ENCODE measurements around the gene SPAG16. TPM values are rescaled to one million over a fixed set of nuclear protein-coding genes. Genes with fewer than 3 reads are reported as not detected.
A peak's percentile ranks its signal among the peaks of the same experiment; 100 is the strongest.
"Not testable (repeated sequence)": the region's sequence is repeated elsewhere in the genome, so short reads cannot be mapped to it uniquely, and the experiment has no call there.

The SPAG16 gene
- polyA plus RNA-seq, 6 donors from 2014 or later, result 8.4 to 19.7 (median 15.7) TPM

DNA sequence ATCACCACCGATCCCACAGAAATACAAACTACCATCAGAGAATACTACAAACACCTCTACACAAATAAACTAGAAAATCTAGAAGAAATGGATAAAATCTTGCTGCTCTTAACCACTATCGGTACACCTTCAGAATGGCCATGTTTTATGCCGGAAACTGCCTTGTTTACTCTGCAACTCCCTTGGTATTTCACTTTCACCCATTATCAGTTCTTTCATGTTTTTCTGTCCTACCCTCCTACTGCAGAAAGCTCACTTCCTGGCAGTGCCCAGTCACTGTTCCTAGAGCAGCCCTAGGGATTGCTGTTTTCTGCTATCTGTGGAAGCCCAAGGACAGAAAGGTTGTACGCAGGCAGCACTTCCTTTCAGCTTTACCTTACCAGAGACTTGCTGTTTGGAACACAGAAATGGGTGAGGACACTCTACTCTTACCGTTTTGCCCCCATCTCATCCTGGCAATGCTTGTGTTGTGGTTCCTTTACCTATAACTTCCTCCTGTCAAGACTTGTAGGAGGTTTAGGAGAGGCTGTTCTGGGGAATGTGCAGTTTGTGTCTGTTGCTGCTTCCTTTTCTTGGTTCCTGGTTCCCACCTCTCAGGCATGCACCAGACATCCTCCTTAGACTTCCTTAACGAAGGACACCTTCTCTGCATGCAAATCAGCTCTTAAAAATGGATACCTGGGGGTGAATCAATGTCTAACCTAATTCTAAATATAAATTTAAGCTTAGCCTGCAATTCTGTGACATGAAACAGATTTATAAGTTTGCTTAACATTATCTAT lies 394.4 kb downstream of the SPAG16 start:
- Mint-ChIP-seq H3K9me3 (peaks cover 0 to 3% (median 0%) of the 10 kb centered on the region in 7 donors), H3K27ac (peak overlapping the region in 1 of 6 donors; percentile 5), H3K36me3 (no peaks in the 10 kb centered on the region), H3K4me3 (no peak overlapping the region), H3K27me3 (no peaks in the 10 kb centered on the region), H3K4me1 (no peaks in the 10 kb centered on the region)
- DNase-seq (no peak), ATAC-seq (ENCODE audit: low read depth in 2 of 2) (no peak)

DNA sequence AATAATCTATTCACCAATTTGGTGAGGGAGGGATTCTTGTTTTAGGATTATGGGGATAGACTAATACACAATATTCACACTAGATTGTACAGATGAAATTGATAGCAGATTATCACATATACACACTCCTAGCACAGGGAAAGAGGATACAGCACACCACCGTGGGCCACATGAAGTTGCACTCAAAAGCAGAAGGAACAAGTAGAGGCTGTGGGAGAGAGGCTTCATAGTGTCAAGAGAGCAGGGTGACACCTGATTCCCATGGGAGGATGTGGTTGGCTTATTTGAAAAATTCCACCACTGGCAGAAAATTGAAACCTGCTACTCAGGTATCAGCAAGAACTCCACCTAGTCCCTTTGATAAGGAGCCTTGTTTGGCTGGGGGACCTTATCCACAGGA lies 395.6 kb downstream of the SPAG16 start:
- Mint-ChIP-seq H3K36me3 (no peaks in the 10 kb centered on the region), H3K9me3 (peaks cover 0 to 2% (median 0%) of the 10 kb centered on the region in 7 donors), H3K4me1 (no peaks in the 10 kb centered on the region), H3K27me3 (no peaks in the 10 kb centered on the region), H3K4me3 (no peak overlapping the region), H3K27ac (no peak overlapping the region)
- DNase-seq (no peak), ATAC-seq (ENCODE audit: low read depth in 2 of 2) (no peak)

DNA sequence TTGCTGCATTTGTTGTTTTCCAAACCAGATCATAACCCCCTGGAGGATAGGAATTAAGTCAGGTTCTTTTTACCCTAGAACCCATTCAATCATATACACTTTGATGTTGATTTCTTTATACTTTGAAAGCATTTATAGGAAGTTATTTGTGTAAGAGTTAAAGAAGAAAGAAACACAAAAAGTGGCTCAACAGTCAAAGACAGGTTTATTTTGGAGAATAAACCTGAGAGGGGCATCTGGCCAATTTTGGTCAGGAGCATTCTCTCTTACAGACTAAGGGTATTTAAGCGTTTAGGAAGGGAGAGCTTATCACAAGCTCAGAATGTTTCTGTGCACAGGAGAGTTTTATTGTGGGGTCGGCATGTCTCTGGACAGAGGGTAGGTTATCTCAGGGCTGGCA lies 398.0 kb downstream of the SPAG16 start:
- Mint-ChIP-seq H3K36me3 (no peaks in the 10 kb centered on the region), H3K9me3 (peaks cover 0 to 1% (median 0%) of the 10 kb centered on the region in 7 donors), H3K27ac (peak overlapping the region in 1 of 6 donors; percentile 84), H3K27me3 (no peaks in the 10 kb centered on the region), H3K4me1 (no peaks in the 10 kb centered on the region), H3K4me3 (peak overlapping the region in 1 of 8 donors; percentile 42)
- DNase-seq (no peak), ATAC-seq (ENCODE audit: low read depth in 2 of 2) (no peak)

DNA sequence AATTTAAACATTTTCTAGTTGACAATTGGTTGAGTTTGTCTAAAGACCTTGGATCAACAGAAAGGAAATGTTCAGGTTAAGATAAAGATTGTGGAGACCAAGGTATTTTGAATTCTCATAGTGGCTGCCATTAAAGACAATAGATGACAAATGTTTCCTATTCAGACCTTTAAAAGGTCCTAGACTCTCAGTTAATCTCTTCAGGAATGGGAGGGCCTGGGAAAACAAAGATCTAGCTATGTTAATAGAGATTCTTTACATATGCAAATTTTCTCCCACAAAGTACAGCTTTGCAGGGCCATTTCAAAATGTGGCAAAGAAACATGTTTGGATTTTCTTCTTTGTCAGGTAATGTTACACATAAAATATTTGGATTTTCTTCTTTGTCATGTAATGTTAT lies 403.9 kb downstream of the SPAG16 start:
- DNase-seq (no peak), ATAC-seq (ENCODE audit: low read depth in 2 of 2) (no peak)
- H3K4me1 Mint-ChIP-seq, result no peaks in the 10 kb centered on the region
- no peaks in the 10 kb centered on the region for H3K27me3 Mint-ChIP-seq
- no peak overlapping the region for H3K4me3 Mint-ChIP-seq
- no peaks in the 10 kb centered on the region for H3K36me3 Mint-ChIP-seq
- H3K27ac Mint-ChIP-seq, result no peak overlapping the region
- peaks cover 0 to 1% (median 0%) of the 10 kb centered on the region in 7 donors for H3K9me3 Mint-ChIP-seq

DNA sequence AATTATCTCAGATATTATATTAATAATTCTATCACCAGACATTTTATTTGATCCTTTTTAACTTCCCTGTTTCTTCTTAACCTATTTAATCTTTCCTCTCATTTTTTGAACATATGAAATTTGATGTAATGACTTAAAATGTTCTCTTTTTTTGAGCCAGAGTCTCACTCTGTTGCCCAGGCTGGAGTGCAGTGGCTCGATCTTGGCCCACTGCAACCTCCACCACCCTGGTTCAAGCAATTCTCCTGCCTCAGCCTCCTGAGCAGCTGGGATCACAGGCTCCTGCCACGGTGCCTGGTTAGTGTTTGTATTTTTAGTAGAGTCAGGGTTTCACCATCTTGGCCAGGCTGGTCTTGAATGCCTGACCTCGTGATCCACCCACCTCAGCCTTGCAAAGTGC lies 404.6 kb downstream of the SPAG16 start:
- not testable (repeated sequence) for H3K27ac Mint-ChIP-seq; H3K9me3 Mint-ChIP-seq; DNase-seq; H3K36me3 Mint-ChIP-seq; H3K4me3 Mint-ChIP-seq; H3K4me1 Mint-ChIP-seq; H3K27me3 Mint-ChIP-seq; ATAC-seq (ENCODE audit: low read depth in 2 of 2)

DNA sequence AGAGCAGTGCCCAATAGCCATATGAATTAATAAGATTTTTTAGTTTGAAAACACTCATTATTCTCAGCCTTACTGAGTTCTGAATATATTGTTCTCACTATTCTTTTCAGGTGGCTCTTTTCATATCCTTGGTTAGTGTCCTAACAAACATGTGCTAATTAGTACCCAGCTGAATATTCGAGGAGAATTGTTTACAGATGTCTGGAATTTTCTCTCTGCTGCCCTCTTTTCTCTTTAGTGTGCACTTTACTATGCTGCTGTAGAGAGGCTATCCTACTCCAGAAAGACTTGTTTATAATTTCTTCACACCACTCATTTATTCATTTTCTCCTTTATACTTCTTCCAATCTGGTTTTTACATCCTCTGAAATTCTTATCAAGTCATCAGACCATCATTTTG lies 405.3 kb downstream of the SPAG16 start:
- H3K4me1 Mint-ChIP-seq, result no peaks in the 10 kb centered on the region
- DNase-seq, result no peak
- H3K4me3 Mint-ChIP-seq, result no peak overlapping the region
- ATAC-seq (ENCODE audit: low read depth in 2 of 2), result no peak
- no peaks in the 10 kb centered on the region for H3K27me3 Mint-ChIP-seq
- no peak overlapping the region for H3K27ac Mint-ChIP-seq
- H3K9me3 Mint-ChIP-seq, result peaks cover 0 to 1% (median 0%) of the 10 kb centered on the region in 7 donors
- H3K36me3 Mint-ChIP-seq, result no peaks in the 10 kb centered on the region

DNA sequence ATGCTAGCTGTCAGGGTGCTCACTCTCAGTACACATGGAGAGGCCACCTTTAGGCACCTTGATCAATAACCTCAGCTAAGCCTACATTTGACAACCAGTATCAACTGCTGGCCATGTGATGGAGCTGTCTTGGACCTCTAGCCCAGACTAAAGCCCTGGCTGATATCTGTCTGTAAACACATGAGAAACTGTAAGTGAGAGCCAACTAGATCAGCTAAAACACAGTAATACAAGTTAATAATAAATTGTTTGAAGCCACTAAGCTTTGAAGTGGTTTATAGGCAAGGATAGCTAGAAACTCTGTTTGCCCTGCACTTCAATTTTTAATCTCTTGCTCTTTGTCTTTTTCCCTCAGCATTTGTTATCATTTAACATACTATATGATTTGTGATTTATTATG lies 407.1 kb downstream of the SPAG16 start:
- H3K27me3 Mint-ChIP-seq, result no peaks in the 10 kb centered on the region
- no peaks in the 10 kb centered on the region for H3K36me3 Mint-ChIP-seq
- H3K4me3 Mint-ChIP-seq, result no peak overlapping the region
- ATAC-seq (ENCODE audit: low read depth in 2 of 2) (no peak), DNase-seq (no peak)
- H3K27ac Mint-ChIP-seq, result no peak overlapping the region
- H3K9me3 Mint-ChIP-seq, result peaks cover 0 to 1% (median 0%) of the 10 kb centered on the region in 7 donors
- H3K4me1 Mint-ChIP-seq, result no peaks in the 10 kb centered on the region

DNA sequence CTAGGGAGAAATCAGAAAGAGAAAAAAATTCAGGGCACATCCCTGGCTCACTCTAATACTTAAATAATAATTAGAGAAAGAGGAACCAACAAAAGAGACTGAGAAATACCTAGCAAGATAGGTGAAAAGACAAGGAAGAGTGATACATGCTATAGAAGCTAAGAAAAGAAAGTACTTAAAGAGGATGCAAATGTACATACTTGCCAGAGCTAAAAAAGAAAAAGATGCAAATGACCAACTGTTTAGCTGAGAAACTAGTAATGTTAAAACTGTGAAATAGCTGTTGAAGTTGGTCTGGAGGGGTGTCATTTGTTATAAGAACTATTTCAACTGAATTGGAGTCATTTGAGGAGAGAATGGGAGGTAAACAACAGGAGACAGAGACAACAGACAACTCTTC lies 412.2 kb downstream of the SPAG16 start:
- Mint-ChIP-seq H3K4me3 (no peak overlapping the region), H3K27ac (no peak overlapping the region), H3K36me3 (no peaks in the 10 kb centered on the region), H3K4me1 (no peaks in the 10 kb centered on the region), H3K9me3 (no peaks in the 10 kb centered on the region), H3K27me3 (no peaks in the 10 kb centered on the region)
- no peak for ATAC-seq (ENCODE audit: low read depth in 2 of 2)
- DNase-seq, result no peak

DNA sequence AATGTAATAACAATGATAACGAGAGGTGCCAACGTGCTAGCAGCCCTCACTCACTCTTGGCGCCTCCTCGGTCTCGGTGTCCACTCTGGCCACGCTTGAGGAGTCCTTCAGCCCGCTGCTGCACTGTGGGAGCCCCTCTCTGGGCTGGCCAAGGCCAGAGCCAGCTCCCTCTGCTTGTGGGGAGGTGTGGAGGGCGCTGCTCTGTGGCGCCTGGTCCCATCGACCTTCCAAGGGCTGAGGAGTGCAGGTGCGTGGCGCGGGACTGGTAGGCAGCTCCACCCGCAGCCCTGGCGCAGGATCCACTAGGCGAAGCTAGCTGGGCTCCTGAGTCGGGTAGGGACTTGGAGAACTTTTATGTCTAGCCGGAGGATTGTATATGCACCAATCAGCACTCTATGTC lies 417.1 kb downstream of the SPAG16 start:
- H3K27me3 Mint-ChIP-seq; H3K36me3 Mint-ChIP-seq; H3K4me3 Mint-ChIP-seq; ATAC-seq (ENCODE audit: low read depth in 2 of 2); H3K27ac Mint-ChIP-seq; H3K4me1 Mint-ChIP-seq; DNase-seq: not testable (repeated sequence)
- H3K9me3 Mint-ChIP-seq, result peaks cover 0 to 17% (median 4%) of the 10 kb centered on the region in 7 donors

DNA sequence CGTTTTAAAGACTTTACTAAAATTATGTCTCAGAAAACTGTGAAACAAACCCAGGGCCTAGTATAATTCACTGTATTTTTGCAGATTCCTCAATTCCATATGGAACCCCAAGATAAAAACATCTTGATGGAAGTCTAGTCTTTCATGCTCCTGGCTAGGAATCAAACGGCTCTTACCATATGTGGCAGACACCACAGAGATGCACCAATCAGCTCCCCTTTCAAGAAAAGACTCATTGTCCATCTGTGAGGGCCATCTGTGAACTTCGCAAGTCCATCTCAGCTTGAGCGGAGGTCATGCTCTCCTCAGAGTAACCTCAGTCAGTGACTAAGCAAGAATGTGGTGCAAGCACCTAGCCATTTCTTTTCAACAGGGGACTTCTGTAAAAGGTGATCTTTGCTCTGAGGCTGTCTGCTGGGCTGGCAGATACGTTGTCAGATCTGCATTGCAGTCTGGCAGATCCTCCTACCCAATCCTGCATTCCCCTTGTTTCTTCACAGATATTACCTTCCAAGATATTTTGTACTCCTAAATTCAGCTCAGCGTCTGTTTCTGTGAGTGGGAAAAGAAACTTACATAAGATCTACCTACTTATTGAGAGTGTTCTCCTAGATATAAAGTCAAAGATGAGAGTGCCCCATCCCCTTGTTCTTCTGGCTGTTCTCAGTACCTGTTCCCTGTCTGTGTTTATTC lies 419.3 kb downstream of the SPAG16 start:
- no peaks in the 10 kb centered on the region for H3K36me3 Mint-ChIP-seq
- no peak overlapping the region for H3K27ac Mint-ChIP-seq
- H3K9me3 Mint-ChIP-seq, result peaks cover 0 to 17% (median 4%) of the 10 kb centered on the region in 7 donors
- DNase-seq (no peak), ATAC-seq (ENCODE audit: low read depth in 2 of 2) (no peak)
- no peaks in the 10 kb centered on the region for H3K27me3 Mint-ChIP-seq
- no peaks in the 10 kb centered on the region for H3K4me1 Mint-ChIP-seq
- H3K4me3 Mint-ChIP-seq, result no peak overlapping the region

DNA sequence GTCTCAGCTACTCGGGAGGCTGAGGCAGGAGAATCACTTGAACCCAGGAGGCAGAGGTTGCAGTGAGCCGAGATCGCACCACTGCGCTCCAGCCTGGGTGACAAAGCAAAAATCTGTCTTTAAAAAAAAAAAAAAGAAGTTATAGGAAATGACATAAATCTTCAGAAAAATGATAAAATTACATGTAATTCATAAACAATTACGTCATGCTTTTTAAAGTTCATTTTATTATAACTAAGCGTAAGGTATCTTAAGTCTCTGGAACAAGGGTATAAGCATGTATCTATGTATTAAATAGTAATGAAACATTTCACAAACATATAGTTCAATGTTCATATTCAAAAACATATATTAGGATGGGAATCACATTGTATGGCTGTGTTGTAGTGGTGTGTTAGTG lies 425.9 kb downstream of the SPAG16 start:
- DNase-seq (no peak), ATAC-seq (ENCODE audit: low read depth in 2 of 2) (no peak)
- peaks cover 0 to 5% (median 0%) of the 10 kb centered on the region in 7 donors for H3K9me3 Mint-ChIP-seq
- H3K4me3 Mint-ChIP-seq, result no peak overlapping the region
- no peak overlapping the region for H3K27ac Mint-ChIP-seq
- H3K36me3 Mint-ChIP-seq, result no peaks in the 10 kb centered on the region
- H3K4me1 Mint-ChIP-seq, result no peaks in the 10 kb centered on the region
- no peaks in the 10 kb centered on the region for H3K27me3 Mint-ChIP-seq

DNA sequence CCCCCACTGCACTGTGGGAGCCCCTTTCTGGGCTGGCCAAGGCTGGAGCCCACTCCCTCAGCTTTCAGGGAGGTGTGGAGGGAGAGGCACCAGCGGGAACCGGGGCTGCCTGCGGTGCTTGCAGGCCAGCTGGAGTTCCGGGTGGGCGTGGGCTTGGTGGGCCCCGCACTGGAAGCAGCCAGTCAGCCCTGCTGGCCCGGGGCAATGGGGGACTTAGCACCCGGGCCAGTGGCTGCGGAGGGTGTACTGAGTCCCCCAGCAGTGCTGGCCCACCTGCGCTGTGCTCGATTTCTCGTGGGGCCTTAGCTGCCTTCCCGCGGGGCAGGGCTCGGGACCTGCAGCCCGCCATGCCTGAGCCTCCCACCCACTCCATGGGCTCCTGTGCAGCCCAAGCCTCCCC lies 434.1 kb downstream of the SPAG16 start:
- H3K4me1 Mint-ChIP-seq, H3K27ac Mint-ChIP-seq, H3K4me3 Mint-ChIP-seq: not testable (repeated sequence)

DNA sequence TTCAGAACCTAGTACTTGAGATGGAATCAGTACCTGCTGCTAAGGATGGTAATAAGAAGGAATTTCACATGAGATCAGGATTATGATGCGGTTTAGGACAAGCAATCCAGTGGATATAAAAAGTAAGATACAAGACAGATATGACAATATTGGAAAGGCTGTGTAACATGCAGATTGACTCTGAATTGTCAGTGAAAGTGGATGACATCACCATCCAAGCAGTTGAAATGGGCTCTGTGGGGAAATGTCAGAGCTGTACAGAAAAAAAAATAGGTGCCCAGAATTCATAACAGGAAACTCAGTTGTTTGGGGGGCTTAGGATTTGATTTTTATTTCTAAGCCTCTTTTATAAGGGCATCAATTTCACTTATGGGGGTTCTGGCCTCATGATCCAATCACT lies 438.3 kb downstream of the SPAG16 start:
- Mint-ChIP-seq H3K27ac (no peak overlapping the region), H3K4me1 (no peaks in the 10 kb centered on the region), H3K9me3 (peaks cover 0 to 19% (median 6%) of the 10 kb centered on the region in 7 donors), H3K27me3 (no peaks in the 10 kb centered on the region), H3K4me3 (no peak overlapping the region), H3K36me3 (no peaks in the 10 kb centered on the region)
- no peak for DNase-seq
- no peak for ATAC-seq (ENCODE audit: low read depth in 2 of 2)

More for the DNA sequence above, 434.1 kb downstream of the SPAG16 start:
- not testable (repeated sequence) for DNase-seq; H3K36me3 Mint-ChIP-seq; H3K27me3 Mint-ChIP-seq; ATAC-seq (ENCODE audit: low read depth in 2 of 2)
- peaks cover 0 to 15% (median 6%) of the 10 kb centered on the region in 7 donors for H3K9me3 Mint-ChIP-seq

DNA sequence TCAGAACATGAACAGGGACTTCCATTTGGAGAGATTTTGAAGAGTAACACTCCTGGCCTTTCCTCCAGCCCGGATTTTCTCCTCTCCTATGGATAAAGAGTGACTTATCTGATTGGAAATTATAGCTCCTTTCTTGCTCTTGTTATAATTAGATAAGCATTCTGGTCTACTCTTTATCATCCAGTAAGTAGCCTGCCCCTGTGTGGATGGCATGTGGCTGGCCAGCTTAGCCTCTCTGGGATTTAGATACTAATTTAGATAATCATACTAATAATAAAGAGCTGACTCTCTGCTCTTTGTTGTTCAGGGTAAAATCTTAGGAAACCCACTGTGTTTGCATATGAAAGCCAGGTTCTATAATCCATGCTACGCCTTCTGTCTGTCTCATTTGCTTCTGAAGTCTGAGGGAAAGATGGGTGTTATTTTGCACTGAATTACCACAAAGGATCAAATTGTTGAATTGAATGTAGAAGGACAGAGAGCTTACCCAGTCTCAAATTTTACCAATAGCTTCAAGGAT lies 438.8 kb downstream of the SPAG16 start:
- no peak overlapping the region for H3K27ac Mint-ChIP-seq
- H3K36me3 Mint-ChIP-seq, result no peaks in the 10 kb centered on the region
- no peak for DNase-seq
- no peaks in the 10 kb centered on the region for H3K4me1 Mint-ChIP-seq
- H3K4me3 Mint-ChIP-seq, result no peak overlapping the region
- H3K27me3 Mint-ChIP-seq, result no peaks in the 10 kb centered on the region
- H3K9me3 Mint-ChIP-seq, result peaks cover 0 to 15% (median 6%) of the 10 kb centered on the region in 7 donors
- ATAC-seq (ENCODE audit: low read depth in 2 of 2), result no peak

All from naive B cell (primary cell).